Measurements from ENCODE around the gene N4BP2L2. TPM values are rescaled to one million over a fixed set of nuclear protein-coding genes. Genes with fewer than 3 reads are reported as not detected.

Gene N4BP2L2
- total RNA-seq, 1 donor from 2014 or later = 260 TPM

DNA sequence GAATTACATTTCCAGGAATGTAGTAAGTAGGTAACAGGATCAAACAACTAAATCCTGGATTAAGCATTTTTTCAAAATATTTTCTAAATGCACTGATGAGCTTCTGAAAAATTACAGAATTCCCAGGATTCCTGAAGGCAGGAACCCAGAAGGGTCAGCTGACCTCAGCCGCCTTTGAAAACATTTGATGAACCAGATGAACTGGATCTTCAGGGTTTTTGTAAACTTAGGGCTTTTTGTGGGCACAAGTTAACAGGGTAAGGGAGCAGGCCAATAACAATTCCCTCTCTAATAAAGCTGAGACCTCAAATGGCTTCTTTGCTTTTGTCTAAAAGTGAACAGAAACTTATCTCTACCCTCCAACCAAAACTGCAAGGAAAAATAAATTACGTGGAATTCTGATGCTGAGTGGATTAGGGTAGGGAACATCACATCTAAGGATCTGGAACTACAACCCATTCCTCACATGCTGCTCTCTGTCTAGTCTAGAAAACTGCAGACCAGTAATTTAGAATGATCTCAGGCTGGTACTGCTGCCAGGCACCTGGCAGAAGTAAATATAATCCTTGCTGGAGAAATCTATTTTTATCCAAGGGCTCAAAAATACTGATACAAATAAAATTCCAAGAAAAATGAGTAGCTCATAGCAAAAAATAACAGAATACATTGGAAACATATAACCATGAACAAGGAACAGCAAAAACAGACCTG, 62.4 kb downstream of the N4BP2L2 start:
- no peak for DNase-seq (ENCODE audit: low spot score)
- no peak for ATAC-seq
- intact Hi-C loops (cut with DNase I) = no loop called here

DNA sequence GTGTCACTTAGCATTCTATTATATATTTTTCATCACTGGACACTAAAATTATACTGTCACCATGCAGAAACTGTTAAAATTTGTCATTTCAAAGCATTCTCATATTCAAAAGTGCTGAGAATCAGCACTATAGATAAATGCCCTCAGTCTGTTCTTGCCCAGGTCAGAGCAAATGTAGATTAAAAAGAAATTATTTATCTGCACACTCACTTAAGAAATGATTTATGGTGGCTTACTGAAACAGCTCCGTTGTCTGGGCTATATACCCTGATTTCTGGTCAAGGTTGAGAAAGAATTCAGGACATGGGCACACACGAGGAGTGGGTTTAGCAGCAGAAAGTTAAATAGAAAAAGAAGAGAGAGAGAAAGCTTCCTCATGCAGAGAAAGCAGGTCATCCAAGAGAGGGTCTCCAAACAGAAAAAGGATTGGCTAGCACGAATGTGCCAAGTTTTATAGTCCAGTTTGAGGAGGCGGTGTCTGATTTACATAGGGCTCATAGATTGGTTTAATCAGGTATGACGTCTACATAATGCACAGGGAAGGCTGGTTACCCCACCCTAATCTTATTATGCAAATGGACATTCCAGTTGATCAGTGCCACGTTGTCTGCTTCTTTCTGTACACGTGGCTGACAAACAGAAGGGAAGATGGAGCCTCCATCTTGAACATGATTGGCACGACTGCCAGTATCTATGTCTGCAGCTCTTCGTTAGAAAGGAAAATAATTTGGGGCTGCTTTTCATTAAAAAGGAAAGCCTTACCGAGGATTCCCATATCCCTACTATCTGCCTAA, 63.4 kb downstream of the N4BP2L2 start:
- intact Hi-C loops (cut with DNase I) = no loop called here
- ATAC-seq (no peak), DNase-seq (ENCODE audit: low spot score) (no peak)

DNA sequence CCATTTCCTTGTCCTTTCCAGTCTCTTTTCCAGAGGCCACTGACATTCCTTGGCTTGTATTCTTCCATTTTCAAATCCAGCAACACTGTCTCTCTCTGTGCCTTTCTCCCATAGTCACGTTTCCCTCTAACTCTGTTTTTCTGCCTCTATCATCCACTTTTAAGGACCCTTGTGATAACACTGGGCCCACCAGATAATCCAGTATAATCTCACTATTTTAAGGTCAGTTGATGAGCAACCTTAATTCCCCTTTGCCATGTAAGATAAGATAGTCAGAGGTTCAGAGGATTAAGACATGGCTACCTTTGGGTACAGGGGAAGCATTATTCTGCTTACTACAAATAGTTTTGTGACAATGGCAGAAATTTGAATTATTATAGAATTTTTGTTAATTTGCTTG, 64.9 kb downstream of the N4BP2L2 start:
- DNase-seq (ENCODE audit: low spot score) (no peak), ATAC-seq (no peak)
- intact Hi-C loops (cut with DNase I) = no loop called here

- peak; percentile 75 for ATAC-seq
- intact Hi-C loops (cut with DNase I) = no loop called here
These were observed 66.4 kb downstream of the N4BP2L2 start for GRCh38 chr13:32472194-32472621.

DNA sequence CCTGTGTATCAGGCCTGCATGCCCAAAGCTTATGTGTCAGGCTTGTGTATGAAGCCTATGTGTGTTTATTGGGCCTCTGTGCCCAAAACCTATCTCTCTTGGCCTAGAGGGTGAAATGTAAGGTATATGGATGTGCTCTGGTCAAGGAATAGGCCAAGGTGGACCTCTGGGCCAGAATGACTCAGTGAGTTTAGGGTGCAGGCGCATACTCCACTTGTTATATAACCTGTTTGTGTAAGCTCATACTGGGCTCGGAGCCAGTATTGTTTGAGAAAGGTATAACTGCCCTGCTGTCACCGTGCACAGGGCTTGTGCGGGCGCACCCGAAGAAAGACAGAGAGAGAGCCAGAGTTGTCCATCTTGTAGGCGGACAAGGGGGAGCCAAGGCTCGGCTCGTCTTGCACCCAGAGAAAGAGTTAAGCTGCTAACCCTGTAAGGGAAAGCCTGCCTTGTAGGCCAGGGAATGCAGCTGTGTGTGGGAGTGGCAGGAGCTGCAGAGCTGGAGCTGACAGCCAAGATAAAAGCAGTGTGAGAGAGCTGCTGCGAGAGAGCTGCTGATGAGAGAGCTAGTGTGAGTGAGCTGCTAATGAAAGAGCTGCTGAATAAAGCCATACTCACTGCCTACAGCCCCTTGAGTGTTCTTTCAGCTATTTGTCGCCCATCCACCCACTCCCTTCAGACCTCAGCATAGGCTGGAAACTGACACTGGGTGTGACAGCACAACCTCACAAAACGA, 67.2 kb downstream of the N4BP2L2 start:
- DNase-seq (ENCODE audit: low spot score) = no peak
- intact Hi-C loops (cut with DNase I) = no loop called here
- ATAC-seq = peak; percentile 78

More at GRCh38 chr13:32472194-32472621, 66.4 kb downstream of the N4BP2L2 start:
- DNase-seq (ENCODE audit: low spot score) = no peak

DNA sequence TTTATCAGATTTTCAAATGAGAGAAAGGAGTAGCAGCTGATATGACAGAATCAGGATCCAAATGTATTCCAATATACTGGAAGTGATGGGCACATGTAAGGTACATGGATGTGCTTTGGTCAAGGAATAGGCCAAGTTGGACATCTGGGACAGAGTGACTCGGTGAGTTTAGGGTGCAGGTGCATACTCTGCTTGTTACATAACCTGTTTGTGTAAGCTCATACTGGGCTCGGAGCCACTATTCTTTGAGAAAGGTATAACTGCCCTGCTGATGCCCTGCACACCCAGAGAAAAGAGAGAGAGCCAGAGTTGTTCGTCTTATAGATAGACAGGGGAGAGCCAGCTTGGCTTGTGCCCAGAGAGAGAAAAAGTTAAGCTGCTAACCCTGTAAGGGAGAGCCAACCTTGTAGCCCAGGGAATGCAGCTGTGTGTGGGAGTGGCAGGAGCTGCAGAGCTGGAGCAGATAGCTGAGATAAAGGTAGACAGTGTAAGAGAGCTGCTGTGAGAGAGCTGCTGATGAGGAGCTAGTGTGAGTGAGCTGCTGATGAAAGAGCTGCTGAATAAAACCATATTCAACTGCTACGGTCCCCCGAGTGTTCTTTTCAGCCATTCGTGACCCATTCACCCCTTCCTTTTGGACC, 70.0 kb downstream of the N4BP2L2 start:
- no peak for ATAC-seq
- intact Hi-C loops (cut with DNase I) = no loop called here
- DNase-seq (ENCODE audit: low spot score) = no peak

DNA sequence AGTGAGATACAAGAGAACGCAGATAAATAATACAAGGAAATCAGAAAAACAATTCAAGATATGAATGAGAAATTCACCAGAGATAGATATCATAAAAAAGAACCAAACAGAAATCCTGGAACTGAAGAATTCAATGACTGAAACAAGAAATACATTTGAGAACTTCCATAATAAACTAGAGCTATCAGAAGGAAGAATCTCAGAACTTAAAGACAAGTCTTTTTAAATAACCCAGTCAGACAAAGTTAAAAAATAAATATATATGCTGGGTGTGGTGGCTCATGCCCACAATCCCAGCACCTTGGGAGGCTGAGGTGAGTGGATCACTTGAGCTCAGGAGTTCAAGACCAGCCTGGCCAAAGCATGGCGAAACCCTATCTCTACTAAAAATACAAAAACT, 82.0 kb downstream of the N4BP2L2 start:
- intact Hi-C loops (cut with DNase I) = no loop called here
- no peak for ATAC-seq

DNA sequence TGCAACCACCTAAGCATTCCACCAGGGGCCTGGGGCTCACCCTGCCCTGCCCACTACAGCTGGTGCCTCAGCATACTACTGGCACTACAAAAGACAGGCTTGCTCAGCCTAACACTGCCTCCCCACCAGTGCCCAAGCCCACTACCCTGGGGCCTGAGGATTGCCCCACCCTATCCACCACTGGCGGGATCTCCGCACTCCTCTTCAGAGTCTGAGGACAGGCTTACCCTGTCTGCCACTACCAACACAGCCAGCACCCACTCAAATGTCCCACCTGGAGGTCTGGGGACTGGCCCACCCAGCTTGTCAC, 83.0 kb downstream of the N4BP2L2 start:
- intact Hi-C loops (cut with DNase I) = no loop called here
- no peak for ATAC-seq

More for the DNA sequence above, 82.0 kb downstream of the N4BP2L2 start:
- no peak for DNase-seq (ENCODE audit: low spot score)

DNA sequence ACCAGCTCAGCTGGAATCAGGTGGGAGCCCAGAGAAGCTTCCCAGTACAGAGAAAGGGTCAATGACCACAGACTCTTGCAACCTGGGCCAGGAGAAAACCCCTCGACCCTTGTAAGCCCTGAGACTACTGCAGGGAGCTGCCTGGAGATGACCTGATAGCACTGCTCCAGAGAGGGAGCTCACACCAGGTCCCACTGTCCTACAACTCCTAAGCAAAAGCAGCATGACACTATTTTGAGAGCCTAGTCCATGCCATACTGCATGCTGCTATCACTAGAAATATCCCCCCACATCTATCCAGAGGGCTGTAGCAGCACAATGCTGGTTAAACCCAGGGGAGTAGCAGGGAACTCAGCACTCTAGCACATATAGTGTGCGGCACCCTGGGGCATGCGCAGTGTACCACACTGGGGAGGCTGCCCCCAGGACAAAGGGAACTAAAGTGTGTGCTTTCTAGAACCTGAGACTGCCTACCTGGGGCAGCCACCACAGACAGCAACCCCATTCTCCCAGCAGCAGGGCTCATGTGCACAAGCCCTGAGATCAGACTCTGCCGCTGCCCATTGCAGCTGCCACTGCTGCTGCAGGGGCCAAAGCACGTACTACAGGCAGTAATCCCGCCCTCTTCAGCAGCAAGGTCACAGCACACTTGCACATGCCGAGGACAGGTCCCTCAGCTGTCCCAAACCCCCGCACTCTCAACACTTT, 83.6 kb downstream of the N4BP2L2 start:
- intact Hi-C loops (cut with DNase I) = no loop called here
- ATAC-seq (no peak), DNase-seq (ENCODE audit: low spot score) (no peak)

More for the DNA sequence above, 83.0 kb downstream of the N4BP2L2 start:
- DNase-seq (ENCODE audit: low spot score) = no peak

GRCh38 chr13:32453981-32454380, 84.6 kb downstream of the N4BP2L2 start:
- DNase-seq (ENCODE audit: low spot score) (no peak), ATAC-seq (no peak)
- intact Hi-C loops (cut with DNase I) = no loop called here

DNA sequence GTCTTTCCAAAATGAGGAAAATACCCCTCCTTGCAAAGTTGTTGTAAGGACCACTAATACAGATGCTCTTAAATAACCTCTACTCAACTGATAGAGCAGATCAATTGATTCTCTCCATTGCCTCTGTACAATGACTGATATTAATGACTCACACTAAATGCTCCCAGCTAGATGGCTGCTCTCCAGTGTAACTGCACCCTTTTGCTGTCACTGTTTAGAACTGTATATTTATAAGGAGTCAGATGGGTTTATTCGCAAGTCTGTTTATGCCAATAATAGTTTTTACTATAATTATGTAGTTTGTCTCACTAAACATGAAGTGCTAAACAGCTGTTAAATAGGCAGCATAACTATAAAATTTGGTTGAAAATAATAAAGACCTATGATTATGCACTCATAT, 89.6 kb downstream of the N4BP2L2 start:
- ATAC-seq (no peak), DNase-seq (ENCODE audit: low spot score) (no peak)
- intact Hi-C loops (cut with DNase I) = no loop called here

DNA sequence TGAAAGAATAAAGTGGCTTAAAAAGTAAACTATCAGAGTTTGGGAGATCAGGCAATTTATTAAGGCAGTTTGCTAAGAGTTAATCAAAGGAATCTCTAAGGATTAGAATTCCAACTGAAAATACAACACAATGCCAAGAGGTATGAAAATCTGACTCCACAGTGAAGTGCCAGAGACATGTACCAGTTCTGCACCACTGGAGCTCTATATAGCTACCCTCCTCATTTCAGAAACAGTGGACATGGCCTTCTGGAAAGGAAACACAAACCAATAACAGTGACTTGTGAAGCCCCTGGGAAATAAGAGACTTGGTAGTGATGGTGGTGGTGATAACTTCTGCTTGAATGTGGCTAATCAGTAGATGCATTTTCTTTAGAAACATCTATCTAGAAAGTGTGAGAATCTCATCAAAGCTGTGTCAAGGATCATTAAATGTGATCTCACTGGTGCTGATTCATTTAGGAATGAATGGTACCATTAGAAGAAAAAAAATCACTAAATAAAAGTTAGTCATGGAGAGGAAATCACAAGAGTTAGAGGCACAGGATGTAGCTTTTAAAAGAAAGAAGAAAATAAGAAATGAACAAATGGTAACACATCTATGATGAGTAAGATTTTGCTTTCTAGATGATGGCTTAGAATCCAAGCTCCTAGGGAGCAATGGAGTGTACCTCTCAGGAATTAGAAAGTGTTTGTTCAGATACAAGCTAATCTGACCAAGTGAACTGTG, 90.5 kb downstream of the N4BP2L2 start:
- intact Hi-C loops (cut with DNase I) = no loop called here
- DNase-seq (ENCODE audit: low spot score) (no peak), ATAC-seq (no peak)

GRCh38 chr13:32446773-32447465, 91.7 kb downstream of the N4BP2L2 start:
- ATAC-seq (no peak), DNase-seq (ENCODE audit: low spot score) (no peak)
- intact Hi-C loops (cut with DNase I) = no loop called here

- ATAC-seq = no peak
- no peak for DNase-seq (ENCODE audit: low spot score)
- intact Hi-C loops (cut with DNase I) = no loop called here
These were observed 92.4 kb downstream of the N4BP2L2 start for GRCh38 chr13:32446220-32446619.

GRCh38 chr13:32445461-32445860, 93.1 kb downstream of the N4BP2L2 start:
- ATAC-seq = no peak
- no peak for DNase-seq (ENCODE audit: low spot score)
- intact Hi-C loops (cut with DNase I) = no loop called here

DNA sequence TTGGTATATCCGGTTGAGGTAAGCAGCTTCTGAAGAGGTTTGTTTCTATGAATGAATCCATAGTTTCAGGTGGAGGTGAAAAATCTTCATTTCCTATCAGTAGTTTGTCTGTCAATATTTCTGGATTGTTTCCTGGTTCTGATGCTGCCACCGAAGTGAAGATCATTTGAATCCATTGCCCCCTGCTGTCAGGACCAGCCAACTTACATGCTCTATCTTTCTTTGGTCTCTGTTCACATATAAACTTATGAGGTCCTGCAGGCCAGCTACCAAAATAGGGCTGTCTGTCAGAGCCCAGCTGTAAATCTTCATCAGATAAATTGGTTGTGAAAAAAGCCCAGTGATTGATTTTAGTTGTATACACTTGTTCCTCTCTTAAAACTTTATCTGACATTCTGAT, 95.5 kb downstream of the N4BP2L2 start:
- no peak for ATAC-seq
- intact Hi-C loops (cut with DNase I) = no loop called here

DNA sequence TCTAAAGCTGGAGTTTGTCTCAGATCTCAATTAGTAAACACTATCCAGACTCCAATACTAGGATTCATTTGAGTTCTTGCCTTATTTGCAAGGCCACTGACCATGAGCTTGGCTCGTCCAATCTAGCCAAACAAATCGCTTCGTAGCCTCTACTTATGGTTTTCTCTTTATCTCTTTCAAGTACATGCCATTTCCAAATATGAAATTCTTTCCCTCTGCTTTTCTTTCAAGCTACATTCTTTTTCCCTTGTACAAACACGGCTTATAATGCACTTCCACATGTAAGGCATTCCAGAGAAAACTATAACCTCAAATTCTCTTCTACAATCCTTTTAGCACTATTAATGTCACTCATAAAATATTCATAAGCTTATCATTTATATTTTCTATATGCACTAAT, 99.7 kb downstream of the N4BP2L2 start:
- intact Hi-C loops (cut with DNase I) = no loop called here
- DNase-seq (ENCODE audit: low spot score) (no peak), ATAC-seq (no peak)

More for the DNA sequence above, 95.5 kb downstream of the N4BP2L2 start:
- no peak for DNase-seq (ENCODE audit: low spot score)

DNA sequence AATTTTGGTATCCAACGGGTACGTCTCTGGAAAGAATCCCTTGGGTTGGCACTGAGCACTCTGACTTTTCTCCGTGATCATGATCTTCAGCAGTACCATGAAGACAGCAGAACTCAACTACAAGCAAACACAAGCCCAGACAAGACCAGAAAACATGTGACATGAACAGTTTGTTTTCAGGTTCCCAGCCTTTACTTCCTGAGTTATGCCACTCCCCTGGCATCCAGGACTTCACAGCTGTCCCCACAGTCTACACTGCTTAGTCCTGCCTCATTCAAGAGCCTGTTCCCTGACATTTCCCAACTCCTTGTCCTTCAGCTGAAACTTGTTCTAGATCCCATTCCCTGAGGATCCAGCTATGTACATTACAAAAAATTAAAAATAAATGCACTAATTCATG, 105.7 kb downstream of the N4BP2L2 start:
- intact Hi-C loops (cut with DNase I) = no loop called here
- DNase-seq (ENCODE audit: low spot score) (no peak), ATAC-seq (no peak)

All from sciatic nerve (tissue), 2 donors.